ENCODE data around the gene CDR2.

- TF ChIP-seq, protein P1, sequence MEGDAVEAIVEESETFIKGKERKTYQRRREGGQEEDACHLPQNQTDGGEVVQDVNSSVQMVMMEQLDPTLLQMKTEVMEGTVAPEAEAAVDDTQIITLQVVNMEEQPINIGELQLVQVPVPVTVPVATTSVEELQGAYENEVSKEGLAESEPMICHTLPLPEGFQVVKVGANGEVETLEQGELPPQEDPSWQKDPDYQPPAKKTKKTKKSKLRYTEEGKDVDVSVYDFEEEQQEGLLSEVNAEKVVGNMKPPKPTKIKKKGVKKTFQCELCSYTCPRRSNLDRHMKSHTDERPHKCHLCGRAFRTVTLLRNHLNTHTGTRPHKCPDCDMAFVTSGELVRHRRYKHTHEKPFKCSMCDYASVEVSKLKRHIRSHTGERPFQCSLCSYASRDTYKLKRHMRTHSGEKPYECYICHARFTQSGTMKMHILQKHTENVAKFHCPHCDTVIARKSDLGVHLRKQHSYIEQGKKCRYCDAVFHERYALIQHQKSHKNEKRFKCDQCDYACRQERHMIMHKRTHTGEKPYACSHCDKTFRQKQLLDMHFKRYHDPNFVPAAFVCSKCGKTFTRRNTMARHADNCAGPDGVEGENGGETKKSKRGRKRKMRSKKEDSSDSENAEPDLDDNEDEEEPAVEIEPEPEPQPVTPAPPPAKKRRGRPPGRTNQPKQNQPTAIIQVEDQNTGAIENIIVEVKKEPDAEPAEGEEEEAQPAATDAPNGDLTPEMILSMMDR (IDR thresholded peaks at IDR 0.05): no peak
- no peak for TF ChIP-seq EP300 (IDR thresholded peaks at IDR 0.05)
These were observed 46.7 kb upstream of the CDR2 start for GRCh38 chr16:22421136-22421535.

Measured in ovary (tissue), 3 donors.